ENCODE results near the gene ZNF277. TPM values are rescaled to one million over a fixed set of nuclear protein-coding genes. Genes with fewer than 3 reads are reported as not detected.
A peak's percentile ranks its signal among the peaks of the same experiment; 100 is the strongest.

ZNF277 gene
- polyA plus RNA-seq, 4 donors: 30.3 to 40.8 (median 36.5) TPM

GRCh38 chr7:112183266-112183665 lies 23.2 kb upstream of the ZNF277 start:
- no peak for DNase-seq (ENCODE audit: low read depth in 4 of 4, low spot score in 2 of 4)

- no peak for DNase-seq (ENCODE audit: low read depth in 4 of 4, low spot score in 2 of 4)
Observed at GRCh38 chr7:112184455-112184854, 22.0 kb upstream of the ZNF277 start.

GRCh38 chr7:112185005-112185834 lies 21.3 kb upstream of the ZNF277 start:
- no peak for DNase-seq (ENCODE audit: low read depth in 4 of 4, low spot score in 2 of 4)

GRCh38 chr7:112186300-112186699 lies 20.2 kb upstream of the ZNF277 start:
- no peak for DNase-seq (ENCODE audit: low read depth in 4 of 4, low spot score in 2 of 4)

GRCh38 chr7:112188257-112188656 lies 18.2 kb upstream of the ZNF277 start:
- DNase-seq (ENCODE audit: low read depth in 4 of 4, low spot score in 2 of 4): no peak

- no peak for DNase-seq (ENCODE audit: low read depth in 4 of 4, low spot score in 2 of 4)
Observed at GRCh38 chr7:112189691-112190090, 16.8 kb upstream of the ZNF277 start.

GRCh38 chr7:112190120-112190519 lies 16.4 kb upstream of the ZNF277 start:
- no peak for DNase-seq (ENCODE audit: low read depth in 4 of 4, low spot score in 2 of 4)

- no peak for DNase-seq (ENCODE audit: low read depth in 4 of 4, low spot score in 2 of 4)
Observed at GRCh38 chr7:112192236-112193154, 14.0 kb upstream of the ZNF277 start.

- DNase-seq (ENCODE audit: low read depth in 4 of 4, low spot score in 2 of 4): no peak
Observed at GRCh38 chr7:112193915-112194502, 12.5 kb upstream of the ZNF277 start.

- DNase-seq (ENCODE audit: low read depth in 4 of 4, low spot score in 2 of 4): no peak
Observed at GRCh38 chr7:112195717-112196116, 10.8 kb upstream of the ZNF277 start.

- no peak for DNase-seq (ENCODE audit: low read depth in 4 of 4, low spot score in 2 of 4)
Observed at GRCh38 chr7:112197322-112197721, 9.2 kb upstream of the ZNF277 start.

GRCh38 chr7:112199035-112199655 lies 7.3 kb upstream of the ZNF277 start:
- DNase-seq (ENCODE audit: low read depth in 4 of 4, low spot score in 2 of 4): no peak

GRCh38 chr7:112199672-112200071 lies 6.8 kb upstream of the ZNF277 start:
- no peak for DNase-seq (ENCODE audit: low read depth in 4 of 4, low spot score in 2 of 4)

GRCh38 chr7:112201411-112201810 lies 5.1 kb upstream of the ZNF277 start:
- DNase-seq (ENCODE audit: low read depth in 4 of 4, low spot score in 2 of 4): no peak

GRCh38 chr7:112201839-112202238 lies 4.7 kb upstream of the ZNF277 start:
- no peak for DNase-seq (ENCODE audit: low read depth in 4 of 4, low spot score in 2 of 4)

- DNase-seq (ENCODE audit: low read depth in 4 of 4, low spot score in 2 of 4): no peak
Observed at GRCh38 chr7:112202816-112203215, 3.7 kb upstream of the ZNF277 start.

- DNase-seq (ENCODE audit: low read depth in 4 of 4, low spot score in 2 of 4): no peak
Observed at GRCh38 chr7:112203365-112203739, 3.1 kb upstream of the ZNF277 start.

GRCh38 chr7:112204499-112205342 lies 1.8 kb upstream of the ZNF277 start:
- DNase-seq (ENCODE audit: low read depth in 4 of 4, low spot score in 2 of 4): peak in 1 of 4 donors; percentile 58

GRCh38 chr7:112205343-112206237 lies 905 bp upstream of the ZNF277 start:
- peak; percentile 53 to 77 (median 64) for DNase-seq (ENCODE audit: low read depth in 4 of 4, low spot score in 2 of 4)

All from left renal cortex interstitium (tissue), 4 donors.